Renal cortical epithelial cell (primary cell): ENCODE data around the gene BSPRY. TPM values are rescaled to one million over a fixed set of nuclear protein-coding genes. Genes with fewer than 3 reads are reported as not detected.
"Not testable (repeated sequence)": the region's sequence is repeated elsewhere in the genome, so short reads cannot be mapped to it uniquely, and the experiment has no call there.

ENCODE experiments used
- DNase-seq: peaks from one replicate; pipeline ENCODE4 v3.0.0-alpha.2; 2011; ENCODE audit warnings: low read depth
- total RNA-seq: library from RNA; depleted of rRNA; stranded (reverse); fragments of >200 nt; gene quantifications from 2 replicates; pipeline ENCODE4 v1.2.3, GENCODE V29; 2014

The BSPRY gene
- total RNA-seq, 1 donor from 2014 or later, result 0.45 TPM

- DNase-seq, result peak; percentile 43
Measured at GRCh38 chr9:113341712-113342410, 7.5 kb upstream of the BSPRY start.

GRCh38 chr9:113343732-113344231 is 5.6 kb upstream of the BSPRY start:
- peak; percentile 59 for DNase-seq

- DNase-seq, result no peak
Measured at GRCh38 chr9:113345190-113345589, 4.2 kb upstream of the BSPRY start.

GRCh38 chr9:113345671-113346070 is 3.7 kb upstream of the BSPRY start:
- no peak for DNase-seq

- no peak for DNase-seq
Measured at GRCh38 chr9:113348437-113348836, 904 bp upstream of the BSPRY start.

GRCh38 chr9:113349066-113349444 is 286 bp upstream of the BSPRY start:
- DNase-seq, result no peak

GRCh38 chr9:113350107-113350661 is 843 bp downstream of the BSPRY start:
- DNase-seq, result no peak

GRCh38 chr9:113350937-113351336 is 1.6 kb downstream of the BSPRY start:
- no peak for DNase-seq

- DNase-seq, result no peak
Measured at GRCh38 chr9:113352006-113352405, 2.7 kb downstream of the BSPRY start.

GRCh38 chr9:113352411-113352810 is 3.1 kb downstream of the BSPRY start:
- peak; percentile 33 for DNase-seq

- peak; percentile 61 for DNase-seq
Measured at GRCh38 chr9:113355040-113355596, 5.8 kb downstream of the BSPRY start.

GRCh38 chr9:113356686-113357292 is 7.4 kb downstream of the BSPRY start:
- no peak for DNase-seq

GRCh38 chr9:113359385-113359784 is 10.0 kb downstream of the BSPRY start:
- DNase-seq, result no peak

GRCh38 chr9:113360242-113360842 is 11.0 kb downstream of the BSPRY start:
- DNase-seq, result no peak

- DNase-seq, result no peak
Measured at GRCh38 chr9:113361304-113362018, 12.1 kb downstream of the BSPRY start.

- DNase-seq, result no peak
Measured at GRCh38 chr9:113363336-113363735, 14.0 kb downstream of the BSPRY start.

- DNase-seq, result no peak
Measured at GRCh38 chr9:113364951-113365350, 15.6 kb downstream of the BSPRY start.

GRCh38 chr9:113365652-113366051 is 16.3 kb downstream of the BSPRY start:
- DNase-seq, result not testable (repeated sequence)

GRCh38 chr9:113368348-113368981 is 19.1 kb downstream of the BSPRY start:
- no peak for DNase-seq

- no peak for DNase-seq
Measured at GRCh38 chr9:113368982-113369854, 19.9 kb downstream of the BSPRY start.

- DNase-seq, result no peak
Measured at GRCh38 chr9:113369855-113370140, 20.5 kb downstream of the BSPRY start.
